NCI-H2081 (cell line): ENCODE measurements around the gene HS2ST1.
"Not testable (repeated sequence)": the region's sequence is repeated elsewhere in the genome, so short reads cannot be mapped to it uniquely, and the experiment has no call there.

ENCODE experiments used
- DNase-seq, 2 experiments: peaks; one replicate each; lab custom pipeline; 2025; lab: John Stamatoyannopoulos, UW

HS2ST1 gene

GRCh38 chr1:86925742-86926141 lies 11.3 kb downstream of the HS2ST1 start:
- DNase-seq: no peak

GRCh38 chr1:86926883-86927282 lies 12.4 kb downstream of the HS2ST1 start:
- no peak for DNase-seq

GRCh38 chr1:86928819-86929218 lies 14.4 kb downstream of the HS2ST1 start:
- no peak for DNase-seq

GRCh38 chr1:86933051-86933450 lies 18.6 kb downstream of the HS2ST1 start:
- no peak for DNase-seq

GRCh38 chr1:86933562-86934377 lies 19.3 kb downstream of the HS2ST1 start:
- no peak for DNase-seq

- no peak for DNase-seq
These were observed 24.0 kb downstream of the HS2ST1 start for GRCh38 chr1:86938450-86938849.

GRCh38 chr1:86938855-86939254 lies 24.4 kb downstream of the HS2ST1 start:
- DNase-seq: no peak

GRCh38 chr1:86939406-86939805 lies 25.0 kb downstream of the HS2ST1 start:
- no peak for DNase-seq

- DNase-seq: no peak
These were observed 26.2 kb downstream of the HS2ST1 start for GRCh38 chr1:86940599-86940998.

GRCh38 chr1:86942042-86942441 lies 27.6 kb downstream of the HS2ST1 start:
- DNase-seq: no peak

GRCh38 chr1:86942743-86943142 lies 28.3 kb downstream of the HS2ST1 start:
- no peak for DNase-seq

- DNase-seq: no peak
These were observed 33.8 kb downstream of the HS2ST1 start for GRCh38 chr1:86948212-86948611.

GRCh38 chr1:86950712-86951419 lies 36.4 kb downstream of the HS2ST1 start:
- DNase-seq: no peak

- no peak for DNase-seq
These were observed 37.0 kb downstream of the HS2ST1 start for GRCh38 chr1:86951430-86951829.

- DNase-seq: no peak
These were observed 38.7 kb downstream of the HS2ST1 start for GRCh38 chr1:86953167-86953566.

- DNase-seq: no peak
These were observed 41.2 kb downstream of the HS2ST1 start for GRCh38 chr1:86955678-86956077.

- DNase-seq: no peak
These were observed 41.8 kb downstream of the HS2ST1 start for GRCh38 chr1:86956221-86956620.

- no peak for DNase-seq
These were observed 42.8 kb downstream of the HS2ST1 start for GRCh38 chr1:86957221-86957620.

GRCh38 chr1:86960548-86960947 lies 46.1 kb downstream of the HS2ST1 start:
- DNase-seq: no peak

GRCh38 chr1:86963841-86964240 lies 49.4 kb downstream of the HS2ST1 start:
- DNase-seq: not testable (repeated sequence)

- DNase-seq: peak; percentile 1 to 10
These were observed 50.8 kb downstream of the HS2ST1 start for GRCh38 chr1:86965012-86965826.

GRCh38 chr1:86965827-86966182 lies 51.4 kb downstream of the HS2ST1 start:
- DNase-seq: no peak

GRCh38 chr1:86970938-86971337 lies 56.5 kb downstream of the HS2ST1 start:
- DNase-seq: no peak
